OCI-LY7 (cell line): ENCODE data around the gene ZNF764. TPM values are rescaled to one million over a fixed set of nuclear protein-coding genes. Genes with fewer than 3 reads are reported as not detected.
"Not testable (repeated sequence)": the region's sequence is repeated elsewhere in the genome, so short reads cannot be mapped to it uniquely, and the experiment has no call there.

Experiments used
- BruUV-seq: library from RNA; stranded (reverse); fragments of 400-500 nt; replicated peaks from 2 replicates; lab custom pipeline; 2021; lab: Mats Ljungman, UMichigan
- CTCF ChIA-PET: fragments of 300-600 bp; sonication (Branson Sonifier 250); formaldehyde crosslinking; loops from one replicate; lab custom pipeline; 2022; ENCODE audit warnings: antibody characterized with exemption; ENCODE audit not compliant: unreplicated experiment; lab: Charles Lee
- POLR2A ChIA-PET: fragments of 300-600 bp; sonication (Branson Sonifier 250); formaldehyde crosslinking; loops from one replicate; lab custom pipeline; 2022; ENCODE audit warnings: antibody characterized with exemption; lab: Charles Lee
- DNase-seq: peaks from one replicate; pipeline ENCODE4 v3.0.0-alpha.2; 2015; ENCODE audit warnings: low spot score
- H2AFZ ChIP-seq: fragments of 200-600 bp; sonication (generic), shearing (Covaris generic); 2 replicates; pipeline ENCODE4 v1.6.1; 2014; ENCODE audit warnings: mild to moderate bottlenecking, antibody characterized with exemption, low read length, moderate library complexity
- H3K27ac ChIP-seq: fragments of 200-600 bp; sonication (generic); 2 replicates; pipeline ENCODE4 v1.5.1; 2014; ENCODE audit warnings: mixed run types, low read depth, mild to moderate bottlenecking, moderate library complexity, low read length, inconsistent platforms; ENCODE audit not compliant: poor library complexity, severe bottlenecking
- H3K36me3 ChIP-seq: fragments of 200-600 bp; sonication (generic); 2 replicates; pipeline ENCODE4 v1.6.1; 2014; ENCODE audit warnings: mild to moderate bottlenecking, antibody characterized with exemption, low read length, moderate library complexity, mixed read lengths; ENCODE audit not compliant: insufficient read depth
- H3K4me1 ChIP-seq: fragments of 200-600 bp; sonication (generic); 2 replicates; pipeline ENCODE4 v1.5.1; 2014; ENCODE audit warnings: mild to moderate bottlenecking, low read length; ENCODE audit not compliant: insufficient read depth, poor library complexity, severe bottlenecking
- H3K4me2 ChIP-seq: fragments of 200-600 bp; sonication (generic); 2 replicates; pipeline ENCODE4 v1.6.1; 2014; ENCODE audit warnings: mild to moderate bottlenecking, low read length
- H3K4me3 ChIP-seq: fragments of 200-600 bp; sonication (generic); 2 replicates; pipeline ENCODE4 v1.5.1; 2014; ENCODE audit warnings: mild to moderate bottlenecking, low read depth, low read length; ENCODE audit not compliant: poor library complexity, severe bottlenecking
- H3K79me2 ChIP-seq: fragments of 200-600 bp; sonication (generic); 2 replicates; pipeline ENCODE4 v1.6.1; 2016; ENCODE audit warnings: low read depth, mild to moderate bottlenecking, low read length, moderate library complexity, mixed read lengths; ENCODE audit not compliant: insufficient read depth
- H3K9me2 ChIP-seq: fragments of 200-600 bp; sonication (generic); 2 replicates; pipeline ENCODE4 v1.6.1; 2016; ENCODE audit warnings: mild to moderate bottlenecking, low read length, mixed read lengths; ENCODE audit not compliant: insufficient read depth
- H3K9me3 ChIP-seq: fragments of 200-600 bp; sonication (generic); 2 replicates; pipeline ENCODE4 v1.6.1; 2014; ENCODE audit warnings: mild to moderate bottlenecking, mixed run types, low read length, mixed read lengths
- H4K20me1 ChIP-seq: fragments of 200-600 bp; sonication (generic); 2 replicates; pipeline ENCODE4 v1.6.1; 2014; ENCODE audit warnings: mild to moderate bottlenecking, antibody characterized with exemption, low read length, moderate library complexity, mixed read lengths; ENCODE audit not compliant: insufficient read depth
- CTCF ChIP-seq: fragments of 200-600 bp; sonication (generic); conservative IDR thresholded peaks from 2 replicates; pipeline ENCODE4 v1.5.1; 2014; ENCODE audit warnings: mild to moderate bottlenecking, antibody characterized with exemption, low read length, moderate library complexity, mixed read lengths
- EZH2phosphoT487 ChIP-seq: fragments of 200-600 bp; sonication (generic); IDR thresholded peaks from 2 replicates; pipeline ENCODE4 v1.6.1; 2018; ENCODE audit warnings: low read depth, borderline replicate concordance, mild to moderate bottlenecking, mixed run types, antibody characterized with exemption, low read length, moderate library complexity, mixed read lengths
- intact Hi-C: fragments of 100-400 bp; cut with micrococcal nuclease; formaldehyde crosslinking; loops from one replicate; pipeline ENCODE4 v1.10.0; 2022; ENCODE audit not compliant: unreplicated experiment
- total RNA-seq, 2 experiments: library from RNA; depleted of rRNA in 1 of 2; stranded (reverse); fragments of >200 nt in 1 of 2; shearing (Covaris generic) in 1 of 2; gene quantifications; 2 replicates each; pipeline ENCODE4 v1.2.3, GENCODE V29; 2014 to 2022

Gene ZNF764
- total RNA-seq, 2 experiments from 2014 or later = 12.8 to 14.6 TPM

DNA sequence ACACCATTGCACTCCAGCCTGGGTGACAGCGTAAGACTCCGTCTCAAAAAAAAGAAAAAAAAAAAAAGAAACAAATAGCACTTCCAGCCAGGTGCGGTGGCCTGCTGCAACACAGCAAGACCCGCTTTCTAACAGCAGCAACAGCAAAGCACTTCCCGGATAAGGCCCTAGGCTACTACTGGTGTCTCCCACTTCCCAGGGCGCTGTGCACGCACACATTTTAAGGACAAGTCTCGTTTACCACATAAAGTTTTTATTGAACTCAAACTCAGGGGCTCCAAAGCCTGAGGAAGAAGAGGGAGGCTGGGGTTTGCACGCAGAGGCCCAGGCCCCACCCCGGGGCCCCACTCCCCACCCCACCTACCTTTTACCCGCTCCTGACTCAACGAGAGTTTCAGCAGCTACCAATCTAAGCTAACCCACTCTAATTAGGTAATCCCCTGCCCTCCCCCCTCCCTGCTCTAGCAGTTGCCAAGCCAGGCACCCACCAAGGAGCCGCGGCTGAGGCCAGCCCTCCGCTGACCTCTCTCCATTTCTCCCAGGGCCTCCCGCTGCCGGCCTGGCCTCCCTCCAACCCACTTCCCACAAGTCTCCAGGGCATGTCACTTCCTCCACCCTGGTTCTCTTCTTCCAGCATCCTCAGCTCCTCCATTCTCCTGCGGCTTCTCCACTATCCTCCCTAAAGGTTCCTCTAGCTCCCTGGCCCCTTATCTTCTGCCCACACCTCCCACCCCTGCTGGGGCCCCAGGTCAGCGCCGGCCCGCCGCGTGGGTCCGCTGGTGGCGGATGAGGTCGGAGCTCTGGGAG, 34.2 kb downstream of the ZNF764 start:
- H3K4me2 ChIP-seq = no peak overlapping the region
- CTCF ChIA-PET = interaction anchor here (1.4 kb wide), 1 partner anchor 94 kb away, joined by 7 read pairs; the partner anchor contains the start of gene DCTPP1

DNA sequence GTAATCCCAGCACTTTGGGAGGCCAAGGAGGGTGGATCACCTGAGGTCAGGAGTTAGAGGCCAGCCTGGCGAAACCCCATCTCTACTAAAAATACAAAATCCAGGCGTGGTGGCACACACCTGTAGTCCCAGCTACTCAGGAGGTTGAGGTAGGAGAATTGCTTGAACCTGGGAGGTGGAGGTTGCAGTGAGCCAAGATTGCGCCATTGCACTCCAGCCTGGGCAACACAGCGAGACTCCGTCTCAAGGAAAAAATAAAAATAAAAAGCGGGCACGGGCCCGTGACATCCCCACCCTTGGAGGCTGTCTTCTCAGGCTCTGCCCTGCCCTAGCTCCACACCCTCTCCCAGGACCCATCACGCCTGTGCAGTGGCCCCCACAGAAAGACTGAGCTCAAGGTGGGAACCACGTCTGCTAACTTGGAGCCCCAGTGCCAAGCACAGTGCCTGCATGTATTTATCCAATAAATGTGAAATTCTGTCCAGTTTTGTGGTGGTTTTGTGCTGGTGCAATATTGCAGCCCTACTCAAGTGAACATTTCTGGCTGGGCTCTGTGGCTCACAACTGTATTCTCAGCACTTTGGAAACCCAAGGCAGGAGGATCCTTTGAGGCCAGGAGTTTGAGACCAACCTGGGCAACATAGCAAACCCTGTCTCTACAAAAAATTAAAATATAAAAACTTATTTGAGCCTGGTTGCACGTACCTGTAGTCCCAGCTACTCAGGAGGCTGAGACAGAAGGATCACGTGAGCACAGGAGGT, 35.3 kb downstream of the ZNF764 start:
- POLR2A ChIA-PET = interaction anchor here (0.5 kb wide), 1 partner anchor 104 kb away, joined by 4 read pairs; no protein-coding TSS in a partner anchor
- H3K27ac ChIP-seq, H3K9me3 ChIP-seq, H3K4me3 ChIP-seq, CTCF ChIA-PET, H4K20me1 ChIP-seq, intact Hi-C loops, H3K79me2 ChIP-seq, H2AFZ ChIP-seq, DNase-seq, H3K4me2 ChIP-seq, H3K9me2 ChIP-seq: not testable (repeated sequence)
- Histone ChIP-seq H3K36me3 (peaks cover 44% of the 10 kb centered on the region; the same call in 1 of the 2 replicates), H3K4me1 (peaks cover 11% of the 10 kb centered on the region)
- BruUV-seq = TSS peak; percentile 89

More for the DNA sequence above, 34.2 kb downstream of the ZNF764 start:
- Histone ChIP-seq H3K27ac (no peak overlapping the region), H4K20me1 (no peaks in the 10 kb centered on the region), H2AFZ (no peak overlapping the region), H3K79me2 (no peaks in the 10 kb centered on the region), H3K4me1 (peaks cover 22% of the 10 kb centered on the region), H3K9me2 (no peaks in the 10 kb centered on the region), H3K9me3 (no peaks in the 10 kb centered on the region), H3K4me3 (no peak overlapping the region), H3K36me3 (peaks cover 35% of the 10 kb centered on the region; the same call in 1 of the 2 replicates)
- BruUV-seq = no TSS peak
- no peak for DNase-seq
- intact Hi-C loops = no loop called here
- TF ChIP-seq CTCF (no peak), EZH2phosphoT487 (no peak)
- POLR2A ChIA-PET = no interaction called here

DNA sequence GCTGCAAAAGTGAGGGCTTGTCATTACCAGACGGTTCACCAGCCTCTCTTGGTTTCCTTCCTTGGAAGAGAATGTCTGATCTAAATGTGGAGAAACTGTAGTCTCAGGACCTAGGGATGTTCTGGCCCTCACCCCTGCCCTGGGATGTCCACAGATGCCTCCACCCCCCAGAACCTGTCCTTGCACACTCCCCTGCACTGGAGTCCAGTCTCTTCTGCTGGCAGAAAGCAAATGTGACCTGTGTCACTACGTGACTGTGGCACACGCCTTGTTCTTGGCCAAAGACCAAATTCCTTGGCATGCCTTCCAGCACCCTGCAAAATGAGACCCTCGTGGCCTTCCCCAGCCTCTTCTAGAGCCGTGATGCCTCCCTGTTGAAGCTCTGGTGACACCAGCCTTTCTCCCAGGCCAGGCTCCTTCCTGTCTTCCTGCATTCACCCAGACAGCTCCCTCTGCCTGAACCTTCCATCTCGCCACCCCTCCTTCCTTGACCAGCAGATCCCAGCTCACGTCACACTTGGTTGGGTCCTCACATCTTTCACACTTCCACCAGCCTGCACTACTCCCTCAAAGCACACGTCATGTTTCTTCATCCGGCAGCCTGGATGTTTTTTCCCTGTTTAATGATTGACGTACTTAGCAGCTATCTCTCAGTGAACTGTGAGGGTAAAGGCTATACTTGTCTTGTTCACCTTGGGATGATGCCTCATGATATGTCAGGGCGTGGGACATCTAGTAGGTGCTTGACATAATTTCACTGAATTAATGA, 36.1 kb downstream of the ZNF764 start:
- TF ChIP-seq CTCF (no peak), EZH2phosphoT487 (no peak)
- intact Hi-C loops = no loop called here

More for the DNA sequence above, 36.1 kb downstream of the ZNF764 start:
- Histone ChIP-seq H2AFZ (no peak overlapping the region), H3K4me1 (peaks cover 6% of the 10 kb centered on the region), H3K79me2 (no peaks in the 10 kb centered on the region), H3K36me3 (peaks cover 52% of the 10 kb centered on the region), H3K9me3 (no peaks in the 10 kb centered on the region), H3K4me2 (no peak overlapping the region), H3K27ac (no peak overlapping the region), H3K9me2 (no peaks in the 10 kb centered on the region), H3K4me3 (no peak overlapping the region), H4K20me1 (no peaks in the 10 kb centered on the region)
- ChIA-PET POLR2A (interaction anchor here (0.5 to 0.6 kb wide), 2 partner anchors 34 to 105 kb away, joined by 4 read pairs; no protein-coding TSS in a partner anchor), CTCF (no interaction called here)
- DNase-seq = no peak
- no TSS peak for BruUV-seq
